GM13976 (cell line): Measurements from ENCODE around the gene ANKRD44.

Experiments used
- DNase-seq: peaks from one replicate; pipeline ENCODE4 v3.0.0; 2012; ENCODE audit warnings: low spot score
- CTCF ChIP-seq: IDR thresholded peaks from 2 replicates; pipeline ENCODE4 v1.5.1; 2012; ENCODE audit warnings: borderline replicate concordance, mild to moderate bottlenecking; ENCODE audit not compliant: insufficient read depth; ENCODE audit errors: extremely low read depth, missing control alignments, control extremely low read depth
- in situ Hi-C: fragments of 300-500 bp; cut with MboI; formaldehyde crosslinking; loops from one replicate; pipeline ENCODE4 v1.12.0; 2022; ENCODE audit warnings: low sequenced_read_pairs, mixed read lengths, inconsistent platforms; ENCODE audit not compliant: unreplicated experiment

The ANKRD44 gene

GRCh38 chr2:197037863-197038398, 272.6 kb downstream of the ANKRD44 start:
- in situ Hi-C loops = no loop called here
- TF ChIP-seq CTCF = no peak
- DNase-seq = no peak

GRCh38 chr2:197035002-197035401, 275.6 kb downstream of the ANKRD44 start:
- no peak for TF ChIP-seq CTCF
- no peak for DNase-seq
- in situ Hi-C loops = no loop called here

GRCh38 chr2:197034292-197034691, 276.3 kb downstream of the ANKRD44 start:
- no peak for TF ChIP-seq CTCF
- in situ Hi-C loops = no loop called here

GRCh38 chr2:197033222-197033621, 277.4 kb downstream of the ANKRD44 start:
- in situ Hi-C loops = no loop called here
- DNase-seq = no peak

More at GRCh38 chr2:197034292-197034691, 276.3 kb downstream of the ANKRD44 start:
- DNase-seq = no peak

GRCh38 chr2:197031803-197032202, 278.8 kb downstream of the ANKRD44 start:
- TF ChIP-seq CTCF = no peak
- in situ Hi-C loops = no loop called here
- no peak for DNase-seq

More at GRCh38 chr2:197033222-197033621, 277.4 kb downstream of the ANKRD44 start:
- TF ChIP-seq CTCF = no peak

- no peak for TF ChIP-seq CTCF
- no peak for DNase-seq
- in situ Hi-C loops = no loop called here
Measured at GRCh38 chr2:197030090-197030489, 280.5 kb downstream of the ANKRD44 start.
